Activated CD8-positive, alpha-beta memory T cell treated with anti-CD3 and anti-CD28 coated beads for 48 hours (primary cell): ENCODE results near the gene PIKFYVE.

Experiments used
- DNase-seq, 3 experiments: peaks; one replicate each; pipeline ENCODE4 v3.0.0-alpha.2; 2020; ENCODE audit warnings: low read depth in 2 of 3, low spot score in 2 of 3

PIKFYVE gene

DNA sequence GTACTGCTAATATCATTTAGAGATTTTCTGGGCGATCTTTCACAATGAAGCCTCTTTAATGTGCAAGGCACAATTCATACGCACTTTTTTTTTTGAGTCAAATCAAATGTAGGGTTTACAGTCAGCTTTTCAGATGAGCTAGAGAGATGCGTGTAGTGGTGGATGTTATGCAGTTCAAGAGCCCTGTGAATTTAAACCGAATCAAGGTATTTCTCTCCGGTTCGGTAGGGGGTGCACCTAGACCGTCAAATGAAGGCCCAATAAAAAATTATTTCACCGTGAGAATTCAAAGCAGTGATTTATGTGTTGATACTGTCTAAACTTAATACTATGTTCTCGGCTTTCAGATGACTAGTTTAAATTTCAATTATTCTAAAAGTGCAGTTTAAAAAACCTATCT is 141.6 kb downstream of the PIKFYVE start:
- no peak for DNase-seq
